ENCODE measurements around the gene CRYGA.

The CRYGA gene

DNA sequence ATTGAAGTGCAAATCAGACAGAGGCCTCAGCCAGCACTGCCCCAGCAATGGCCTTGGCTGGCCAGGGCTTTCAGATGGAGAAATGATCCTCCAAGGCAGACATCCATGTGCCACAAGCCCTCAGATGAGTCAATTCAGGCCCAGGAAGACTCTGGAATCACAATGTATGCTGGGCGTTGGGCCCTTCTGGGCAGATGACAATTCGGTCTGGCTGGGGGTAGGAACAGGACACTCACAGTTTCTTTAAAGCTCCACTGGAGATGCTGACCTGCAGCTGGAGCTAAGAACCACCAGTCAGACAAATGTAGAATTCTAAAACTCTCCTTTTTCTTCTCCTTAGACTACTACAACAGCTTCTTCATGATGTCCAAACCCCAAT is 26.7 kb downstream of the CRYGA start:
- Histone ChIP-seq H3K27me3 (ENCODE audit: control insufficient read depth, low read length) (no peaks in the 10 kb centered on the region), H3K9me2 (replicated peaks; ENCODE audit: control insufficient read depth, low read length) (no peaks in the 10 kb centered on the region), H3F3A (ENCODE audit: control insufficient read depth, insufficient read depth) (no peaks in the 10 kb centered on the region), H4K20me1 (ENCODE audit: control insufficient read depth, insufficient read depth, low read depth, low read length) (no peaks in the 10 kb centered on the region), H3K4me2 (ENCODE audit: low read length) (no peak overlapping the region), H3K4me1 (ENCODE audit: control insufficient read depth, low read length) (no peaks in the 10 kb centered on the region), H3K4me3 (ENCODE audit: low read length) (no peak overlapping the region), H3K79me2 (ENCODE audit: control insufficient read depth, low read length) (no peaks in the 10 kb centered on the region), H3K36me3 (ENCODE audit: control insufficient read depth, low read length) (no peaks in the 10 kb centered on the region), H3K27ac (ENCODE audit: low read depth, low read length) (no peak overlapping the region), H3K9me3 (ENCODE audit: control insufficient read depth, insufficient read depth, low read length) (no peaks in the 10 kb centered on the region)
- TF ChIP-seq EZH2phosphoT487 (IDR thresholded peaks at IDR 0.05; ENCODE audit: borderline replicate concordance, low read length), result no peak

DNA sequence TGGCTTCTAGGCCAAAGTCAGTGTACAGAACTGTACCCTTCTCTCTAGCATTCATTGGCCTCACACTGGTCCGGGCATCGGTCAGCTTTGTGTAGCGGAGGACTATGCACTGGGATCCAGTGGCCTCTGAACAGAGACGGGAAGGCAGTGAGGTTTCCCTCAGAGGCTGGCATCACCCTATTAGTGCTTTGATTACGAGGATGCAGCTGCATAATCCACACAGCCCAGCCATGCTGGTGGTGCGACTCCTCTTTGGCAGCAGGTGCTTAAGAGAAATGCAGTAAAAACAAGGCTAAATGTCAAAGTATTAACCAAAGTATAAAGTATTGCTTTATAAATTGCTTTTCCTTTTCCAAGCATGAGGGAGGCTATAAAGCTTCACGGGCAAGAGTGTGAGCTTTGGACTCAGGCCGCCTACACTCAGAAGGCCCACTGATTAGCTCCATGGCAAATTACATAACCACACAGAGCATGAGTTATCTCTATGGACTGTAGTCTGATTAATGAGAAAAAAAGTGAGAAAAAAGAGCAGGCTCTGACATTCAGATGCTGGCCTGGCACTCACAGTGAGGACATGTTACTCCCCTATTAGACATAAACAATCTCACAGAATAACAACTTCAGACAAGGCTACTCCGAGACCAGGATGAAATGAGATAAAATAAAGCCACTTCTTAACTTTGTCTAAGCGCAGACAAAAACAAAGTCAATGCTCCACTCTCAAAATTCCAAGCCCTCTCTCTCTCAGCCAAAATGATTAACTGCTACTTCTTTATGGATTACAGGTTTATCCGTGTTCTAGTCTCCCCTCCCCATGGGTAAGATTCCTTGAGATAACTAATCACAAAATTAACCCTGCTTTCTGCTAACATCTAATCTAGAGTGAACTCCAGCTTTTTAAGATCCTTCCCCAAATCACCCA is 27.3 kb downstream of the CRYGA start:
- H3K4me3 ChIP-seq (ENCODE audit: low read length), result no peak overlapping the region
- TF ChIP-seq EZH2phosphoT487 (IDR thresholded peaks at IDR 0.05; ENCODE audit: borderline replicate concordance, low read length), result no peak
- TF ChIP-seq, protein P1, sequence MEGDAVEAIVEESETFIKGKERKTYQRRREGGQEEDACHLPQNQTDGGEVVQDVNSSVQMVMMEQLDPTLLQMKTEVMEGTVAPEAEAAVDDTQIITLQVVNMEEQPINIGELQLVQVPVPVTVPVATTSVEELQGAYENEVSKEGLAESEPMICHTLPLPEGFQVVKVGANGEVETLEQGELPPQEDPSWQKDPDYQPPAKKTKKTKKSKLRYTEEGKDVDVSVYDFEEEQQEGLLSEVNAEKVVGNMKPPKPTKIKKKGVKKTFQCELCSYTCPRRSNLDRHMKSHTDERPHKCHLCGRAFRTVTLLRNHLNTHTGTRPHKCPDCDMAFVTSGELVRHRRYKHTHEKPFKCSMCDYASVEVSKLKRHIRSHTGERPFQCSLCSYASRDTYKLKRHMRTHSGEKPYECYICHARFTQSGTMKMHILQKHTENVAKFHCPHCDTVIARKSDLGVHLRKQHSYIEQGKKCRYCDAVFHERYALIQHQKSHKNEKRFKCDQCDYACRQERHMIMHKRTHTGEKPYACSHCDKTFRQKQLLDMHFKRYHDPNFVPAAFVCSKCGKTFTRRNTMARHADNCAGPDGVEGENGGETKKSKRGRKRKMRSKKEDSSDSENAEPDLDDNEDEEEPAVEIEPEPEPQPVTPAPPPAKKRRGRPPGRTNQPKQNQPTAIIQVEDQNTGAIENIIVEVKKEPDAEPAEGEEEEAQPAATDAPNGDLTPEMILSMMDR (IDR thresholded peaks at IDR 0.05; ENCODE audit: low read depth, low read length, poor library complexity, severe bottlenecking), result no peak
- H3K36me3 ChIP-seq (ENCODE audit: control insufficient read depth, low read length), result no peaks in the 10 kb centered on the region
- H3K4me1 ChIP-seq (ENCODE audit: control insufficient read depth, low read length), result no peaks in the 10 kb centered on the region
- H3K9me3 ChIP-seq (ENCODE audit: control insufficient read depth, insufficient read depth, low read length), result no peaks in the 10 kb centered on the region
- no peak overlapping the region for H3K4me2 ChIP-seq (ENCODE audit: low read length)
- no peaks in the 10 kb centered on the region for H3K27me3 ChIP-seq (ENCODE audit: control insufficient read depth, low read length)
- H3K79me2 ChIP-seq (ENCODE audit: control insufficient read depth, low read length), result no peaks in the 10 kb centered on the region
- no peak overlapping the region for H3K27ac ChIP-seq (ENCODE audit: low read depth, low read length)
- no peaks in the 10 kb centered on the region for H3F3A ChIP-seq (ENCODE audit: control insufficient read depth, insufficient read depth)
- no peaks in the 10 kb centered on the region for H4K20me1 ChIP-seq (ENCODE audit: control insufficient read depth, insufficient read depth, low read depth, low read length)
- no peaks in the 10 kb centered on the region for H3K9me2 ChIP-seq (replicated peaks; ENCODE audit: control insufficient read depth, low read length)

DNA sequence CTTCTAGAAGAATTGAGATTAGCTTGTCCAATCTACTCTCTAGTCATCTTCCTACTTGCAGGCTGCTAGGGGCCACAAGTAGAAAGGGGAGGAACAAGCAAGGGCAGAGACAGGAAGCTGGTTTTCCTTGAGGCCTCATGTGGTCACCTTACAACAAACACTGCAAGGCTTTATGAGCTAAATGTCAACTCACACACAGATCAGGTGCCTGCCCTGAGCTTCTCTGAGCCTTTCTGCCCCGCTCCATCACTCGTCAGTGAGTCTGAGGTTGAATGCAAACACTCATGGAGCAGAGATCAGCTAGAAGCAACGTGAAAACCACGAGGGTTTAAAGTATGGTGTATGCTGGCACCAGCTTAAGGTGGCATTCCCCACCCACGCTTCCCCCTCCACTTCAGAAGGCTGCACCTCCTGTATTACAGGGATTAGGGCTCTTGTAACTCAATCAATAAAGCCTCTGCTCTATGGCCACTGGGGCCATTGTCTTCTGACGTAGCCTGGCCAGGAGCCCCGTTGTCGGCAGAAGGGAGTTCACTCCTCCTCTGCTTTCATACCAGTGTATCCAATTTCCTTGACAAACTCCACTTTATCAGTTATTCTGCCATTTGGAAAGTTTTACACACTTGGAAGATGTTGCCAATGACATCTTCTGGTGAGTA is 28.3 kb downstream of the CRYGA start:
- Histone ChIP-seq H3K27ac (ENCODE audit: low read depth, low read length) (no peak overlapping the region), H3K4me2 (ENCODE audit: low read length) (no peak overlapping the region), H3K27me3 (ENCODE audit: control insufficient read depth, low read length) (no peaks in the 10 kb centered on the region), H3K79me2 (ENCODE audit: control insufficient read depth, low read length) (no peaks in the 10 kb centered on the region), H3K36me3 (ENCODE audit: control insufficient read depth, low read length) (no peaks in the 10 kb centered on the region), H3K4me3 (ENCODE audit: low read length) (no peak overlapping the region), H4K20me1 (ENCODE audit: control insufficient read depth, insufficient read depth, low read depth, low read length) (no peaks in the 10 kb centered on the region), H3K9me3 (ENCODE audit: control insufficient read depth, insufficient read depth, low read length) (no peaks in the 10 kb centered on the region), H3K4me1 (ENCODE audit: control insufficient read depth, low read length) (no peaks in the 10 kb centered on the region), H3F3A (ENCODE audit: control insufficient read depth, insufficient read depth) (no peaks in the 10 kb centered on the region), H3K9me2 (replicated peaks; ENCODE audit: control insufficient read depth, low read length) (no peaks in the 10 kb centered on the region)
- no peak for TF ChIP-seq EZH2phosphoT487 (IDR thresholded peaks at IDR 0.05; ENCODE audit: borderline replicate concordance, low read length)
- TF ChIP-seq, protein P1 (IDR thresholded peaks at IDR 0.05; ENCODE audit: low read depth, low read length, poor library complexity, severe bottlenecking), result no peak

DNA sequence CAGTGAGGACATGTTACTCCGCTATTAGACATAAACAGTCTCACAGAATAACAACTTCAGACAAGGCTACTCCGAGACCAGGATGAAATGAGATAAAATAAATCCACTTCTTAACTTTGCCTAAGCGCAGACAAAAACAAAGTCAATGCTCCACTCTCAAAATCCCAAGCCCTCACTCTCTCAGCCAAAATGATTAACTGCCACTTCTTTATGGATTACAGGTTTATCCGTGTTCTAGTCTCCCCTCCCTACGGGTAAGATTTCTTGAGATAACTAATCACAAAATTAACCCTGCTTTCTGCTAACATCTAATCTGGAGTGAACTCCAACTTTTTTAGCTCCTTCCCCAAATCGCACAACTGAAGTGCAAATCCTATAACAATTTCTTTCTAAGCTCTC is 32.7 kb downstream of the CRYGA start:
- Histone ChIP-seq H3K36me3 (ENCODE audit: control insufficient read depth, low read length) (no peaks in the 10 kb centered on the region), H3K9me2 (replicated peaks; ENCODE audit: control insufficient read depth, low read length) (no peaks in the 10 kb centered on the region), H3K4me1 (ENCODE audit: control insufficient read depth, low read length) (no peaks in the 10 kb centered on the region), H3K27me3 (ENCODE audit: control insufficient read depth, low read length) (no peaks in the 10 kb centered on the region), H4K20me1 (ENCODE audit: control insufficient read depth, insufficient read depth, low read depth, low read length) (no peaks in the 10 kb centered on the region), H3K79me2 (ENCODE audit: control insufficient read depth, low read length) (no peaks in the 10 kb centered on the region), H3K27ac (ENCODE audit: low read depth, low read length) (no peak overlapping the region), H3K9me3 (ENCODE audit: control insufficient read depth, insufficient read depth, low read length) (no peaks in the 10 kb centered on the region), H3K4me2 (ENCODE audit: low read length) (no peak overlapping the region), H3K4me3 (ENCODE audit: low read length) (no peak overlapping the region), H3F3A (ENCODE audit: control insufficient read depth, insufficient read depth) (no peaks in the 10 kb centered on the region)
- no peak for TF ChIP-seq EZH2phosphoT487 (IDR thresholded peaks at IDR 0.05; ENCODE audit: borderline replicate concordance, low read length)
- TF ChIP-seq, protein P1 (IDR thresholded peaks at IDR 0.05; ENCODE audit: low read depth, low read length, poor library complexity, severe bottlenecking), result no peak
